H1 (cell line): ENCODE results near the gene ZNF219.

Experiments used
- ATF3 ChIP-seq: IDR thresholded peaks from 2 replicates; pipeline ENCODE4 v1.6.1; 2011; ENCODE audit warnings: low read depth, mild to moderate bottlenecking, low read length; ENCODE audit not compliant: insufficient read depth
- MAX ChIP-seq: IDR thresholded peaks from 2 replicates; pipeline ENCODE4 v1.6.1; 2012; ENCODE audit warnings: inconsistent platforms
- SP1 ChIP-seq: IDR thresholded peaks from 2 replicates; pipeline ENCODE4 v1.6.1; 2011; ENCODE audit warnings: low read depth, low read length
- TBP ChIP-seq: IDR thresholded peaks from 2 replicates; pipeline ENCODE4 v1.6.1; 2011; ENCODE audit warnings: low read depth, low read length, improper control_type of control experiment
- TF ChIP-seq, protein P1 (sequence below), 3 experiments: IDR thresholded peaks; 1 replicate in 2 of 3; 2 replicates in 1 of 3; pipeline versions ENCODE4 v1.5.1 to v1.6.1; 2011; ENCODE audit warnings: low read length in 3 of 3, mild to moderate bottlenecking in 3 of 3, inconsistent platforms in 2 of 3, low read depth in 1 of 3, moderate library complexity in 1 of 3; ENCODE audit not compliant: insufficient read depth in 1 of 3; ENCODE audit errors: control extremely low read depth in 1 of 3

DNA sequence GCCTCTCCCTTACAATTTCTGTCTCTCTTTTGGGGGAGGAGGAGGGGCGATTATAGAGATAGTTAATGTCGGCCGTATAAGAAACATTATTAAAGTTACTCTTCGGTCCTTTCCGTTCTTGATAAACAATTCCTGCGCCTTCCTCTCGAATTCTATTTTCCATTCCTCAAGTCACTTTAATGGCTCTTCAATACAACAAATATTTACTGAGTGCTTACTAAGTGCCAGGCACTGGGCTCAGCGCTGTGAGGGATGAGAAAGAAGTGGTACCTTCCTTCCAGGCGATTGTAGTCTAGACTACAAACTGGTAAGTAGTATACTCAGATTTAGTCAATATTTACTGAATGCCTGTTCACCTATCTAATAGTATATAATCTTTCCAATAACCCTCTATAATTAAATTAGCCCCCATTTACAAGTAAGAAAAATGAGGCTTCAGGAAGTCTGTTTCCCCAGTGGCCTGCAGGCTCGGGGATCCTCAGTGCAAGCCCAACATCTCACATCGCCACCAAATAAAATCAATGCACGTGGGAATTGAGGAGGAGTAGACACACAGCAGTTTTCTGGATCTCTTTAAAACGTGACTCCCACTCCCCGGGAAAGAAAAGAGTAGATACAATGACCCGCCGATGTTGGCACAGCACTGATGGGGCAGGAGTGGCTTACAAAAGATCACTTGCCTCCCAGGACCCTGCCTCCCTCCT lies 589 bp upstream of the ZNF219 start:
- TF ChIP-seq, protein P1, sequence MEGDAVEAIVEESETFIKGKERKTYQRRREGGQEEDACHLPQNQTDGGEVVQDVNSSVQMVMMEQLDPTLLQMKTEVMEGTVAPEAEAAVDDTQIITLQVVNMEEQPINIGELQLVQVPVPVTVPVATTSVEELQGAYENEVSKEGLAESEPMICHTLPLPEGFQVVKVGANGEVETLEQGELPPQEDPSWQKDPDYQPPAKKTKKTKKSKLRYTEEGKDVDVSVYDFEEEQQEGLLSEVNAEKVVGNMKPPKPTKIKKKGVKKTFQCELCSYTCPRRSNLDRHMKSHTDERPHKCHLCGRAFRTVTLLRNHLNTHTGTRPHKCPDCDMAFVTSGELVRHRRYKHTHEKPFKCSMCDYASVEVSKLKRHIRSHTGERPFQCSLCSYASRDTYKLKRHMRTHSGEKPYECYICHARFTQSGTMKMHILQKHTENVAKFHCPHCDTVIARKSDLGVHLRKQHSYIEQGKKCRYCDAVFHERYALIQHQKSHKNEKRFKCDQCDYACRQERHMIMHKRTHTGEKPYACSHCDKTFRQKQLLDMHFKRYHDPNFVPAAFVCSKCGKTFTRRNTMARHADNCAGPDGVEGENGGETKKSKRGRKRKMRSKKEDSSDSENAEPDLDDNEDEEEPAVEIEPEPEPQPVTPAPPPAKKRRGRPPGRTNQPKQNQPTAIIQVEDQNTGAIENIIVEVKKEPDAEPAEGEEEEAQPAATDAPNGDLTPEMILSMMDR (IDR thresholded peaks at IDR 0.05; ENCODE audit: control extremely low read depth in 1 of 3, insufficient read depth in 1 of 3, low read depth in 1 of 3, low read length in 3 of 3), result no peak
- TF ChIP-seq SP1 (no peak), TBP (no peak), ATF3 (no peak), MAX (no peak)
